ENCODE data around the gene MSTO1. TPM values are rescaled to one million over a fixed set of nuclear protein-coding genes. Genes with fewer than 3 reads are reported as not detected.
"Not testable (repeated sequence)": the region's sequence is repeated elsewhere in the genome, so short reads cannot be mapped to it uniquely, and the experiment has no call there.

Gene MSTO1
- total RNA-seq (10 to 100 TPM; 47.6 to 96.2 (median 92.9) TPM), total RNA-seq (14.3 to 60.8 (median 24.9) reads per million in 29 experiments)
- 41.1 TPM for total RNA-seq (2013)

GRCh38 chr1:155609515-155610256, at the start of gene MSTO1:
Gene MSTO1, plus strand, starts transcription at chr1:155610218. Its CDS starts 31 bp downstream, at chr1:155610249.
- DNase-seq, result peak; percentile 76 to 94 (median 89)
- H3K36me3 ChIP-seq (ENCODE audit: control insufficient read depth in 2 of 2, extremely low read depth in 1 of 2, insufficient read depth in 1 of 2, low read length in 1 of 2), result peaks cover 4 to 7% of the 10 kb centered on the region in 2 donors
- POLR2A ChIA-PET, result no interaction called here

GRCh38 chr1:155561779-155562580, 48.0 kb upstream of the MSTO1 start:
- WGBS (ENCODE audit: insufficient coverage), result 0% methylated on average over 45 of the region's 56 CpGs
- Mint-ChIP-seq H3K4me3 (peak overlapping the region; percentile 98 to 99 (median 99)), H3K4me1 (peaks cover 57 to 62% (median 61%) of the 10 kb centered on the region in 3 donors), H3K27ac (peak overlapping the region; percentile 92)
- H3K9me3 ChIP-seq; CTCF ChIA-PET; H3K27me3 Mint-ChIP-seq; H3K9me3 Mint-ChIP-seq; POLR2A ChIA-PET; H3K27me3 ChIP-seq (replicated peaks in 1 of 2; ENCODE audit: control insufficient read depth in 2 of 2, extremely low read depth in 1 of 2, insufficient read depth in 2 of 2, low read length in 1 of 2); H3K36me3 Mint-ChIP-seq; H3K36me3 ChIP-seq (ENCODE audit: control insufficient read depth in 2 of 2, extremely low read depth in 1 of 2, insufficient read depth in 1 of 2, low read length in 1 of 2): not testable (repeated sequence)
- DNase-seq (peak in 34 of 35 experiments; percentile 23 to 78 (median 59)), ATAC-seq (replicated peaks in 1 of 4) (peak; percentile 40 to 53 (median 47))
- H3K27ac ChIP-seq (ENCODE audit: low read length), result peak overlapping the region; percentile 92
- H3K4me1 ChIP-seq (ENCODE audit: control insufficient read depth in 1 of 2, extremely low read depth in 1 of 2, insufficient read depth in 2 of 2, low read length in 2 of 2), result peaks cover 17 to 38% of the 10 kb centered on the region in 2 experiments
- H3K4me3 ChIP-seq (ENCODE audit: control insufficient read depth in 1 of 2, extremely low read depth in 1 of 2, low read length in 1 of 2), result peak overlapping the region; percentile 88 to 95

More at GRCh38 chr1:155609515-155610256, at the start of gene MSTO1:
- H3K4me1 Mint-ChIP-seq, result peaks cover 5 to 7% (median 6%) of the 10 kb centered on the region in 3 donors
- H3K27me3 ChIP-seq (replicated peaks in 1 of 2; ENCODE audit: control insufficient read depth in 2 of 2, extremely low read depth in 1 of 2, insufficient read depth in 2 of 2, low read length in 1 of 2), result no peaks in the 10 kb centered on the region
- peak within 1 kb of the TSS; percentile 88 to 91 for H3K27ac Mint-ChIP-seq
- H3K9me3 ChIP-seq, result no peaks in the 10 kb centered on the region
- ATAC-seq (replicated peaks in 1 of 4), result peak; percentile 93 to 98 (median 96)
- WGBS (ENCODE audit: insufficient coverage), result 0% methylated on average over 23 of the region's 47 CpGs
- peak within 1 kb of the TSS; percentile 55 for H3K27ac ChIP-seq (ENCODE audit: low read length)
- H3K4me1 ChIP-seq (ENCODE audit: control insufficient read depth in 1 of 2, extremely low read depth in 1 of 2, insufficient read depth in 2 of 2, low read length in 2 of 2), result peaks cover 3 to 4% of the 10 kb centered on the region in 2 experiments
- CTCF ChIA-PET, result no interaction called here
- H3K27me3 Mint-ChIP-seq, result no peaks in the 10 kb centered on the region
- H3K4me3 ChIP-seq (ENCODE audit: control insufficient read depth in 1 of 2, extremely low read depth in 1 of 2, low read length in 1 of 2), result peak within 1 kb of the TSS; percentile 57 to 89
- H3K4me3 Mint-ChIP-seq, result peak within 1 kb of the TSS; percentile 88 to 97 (median 92)
- H3K9me3 Mint-ChIP-seq, result no peaks in the 10 kb centered on the region
- peaks cover 11% of the 10 kb centered on the region for H3K36me3 Mint-ChIP-seq

- peak; percentile 79 to 85 (median 82) for ATAC-seq (replicated peaks in 1 of 4)
Observed at GRCh38 chr1:155562581-155563376, 47.2 kb upstream of the MSTO1 start, which contains the start of gene ASH1L. Gene ASH1L, minus strand, starts transcription at chr1:155562803. Its CDS starts 41,284 bp downstream, at chr1:155521519.

GRCh38 chr1:155563377-155564022, 46.5 kb upstream of the MSTO1 start:
- ChIA-PET POLR2A (interaction anchor here (0.6 to 0.7 kb wide), 2 partner anchors 37 to 1402 kb away, joined by 4 to 6 read pairs; no protein-coding TSS in a partner anchor), CTCF (interaction anchor here in 1 of 2 donors (0.6 kb wide), 2 partner anchors 28 to 45 kb away, joined by 3 read pairs; no protein-coding TSS in a partner anchor)
- Mint-ChIP-seq H3K27ac (peak overlapping the region; percentile 99), H3K4me3 (peak overlapping the region; percentile 98 to 99 (median 99)), H3K4me1 (peaks cover 48 to 54% (median 51%) of the 10 kb centered on the region in 3 donors)
- ATAC-seq (replicated peaks in 1 of 4) (peak; percentile 4 to 8 (median 6)), DNase-seq (peak in 1 of 35 experiments; percentile 20)
- H3K9me3 Mint-ChIP-seq; H3K36me3 ChIP-seq (ENCODE audit: control insufficient read depth in 2 of 2, extremely low read depth in 1 of 2, insufficient read depth in 1 of 2, low read length in 1 of 2); H3K36me3 Mint-ChIP-seq; H3K27me3 ChIP-seq (replicated peaks in 1 of 2; ENCODE audit: control insufficient read depth in 2 of 2, extremely low read depth in 1 of 2, insufficient read depth in 2 of 2, low read length in 1 of 2); H3K9me3 ChIP-seq; H3K27me3 Mint-ChIP-seq: not testable (repeated sequence)
- H3K4me1 ChIP-seq (ENCODE audit: control insufficient read depth in 1 of 2, extremely low read depth in 1 of 2, insufficient read depth in 2 of 2, low read length in 2 of 2), result peaks cover 15 to 30% of the 10 kb centered on the region in 2 experiments
- H3K27ac ChIP-seq (ENCODE audit: low read length), result peak overlapping the region; percentile 92
- H3K4me3 ChIP-seq (ENCODE audit: control insufficient read depth in 1 of 2, extremely low read depth in 1 of 2, low read length in 1 of 2), result peak overlapping the region; percentile 93 to 95
- 0% methylated on average over 3 of the region's 19 CpGs for WGBS (ENCODE audit: insufficient coverage)

More at GRCh38 chr1:155562581-155563376, 47.2 kb upstream of the MSTO1 start, which contains the start of gene ASH1L:
- Histone ChIP-seq H3K4me1 (ENCODE audit: control insufficient read depth in 1 of 2, extremely low read depth in 1 of 2, insufficient read depth in 2 of 2, low read length in 2 of 2) (peaks cover 16 to 34% of the 10 kb centered on the region in 2 experiments), H3K36me3 (ENCODE audit: control insufficient read depth in 2 of 2, extremely low read depth in 1 of 2, insufficient read depth in 1 of 2, low read length in 1 of 2) (peaks cover 0 to 2% of the 10 kb centered on the region in 2 donors), H3K4me3 (ENCODE audit: control insufficient read depth in 1 of 2, extremely low read depth in 1 of 2, low read length in 1 of 2) (peak within 1 kb of the TSS; percentile 93 to 95), H3K9me3 (no peaks in the 10 kb centered on the region), H3K27me3 (replicated peaks in 1 of 2; ENCODE audit: control insufficient read depth in 2 of 2, extremely low read depth in 1 of 2, insufficient read depth in 2 of 2, low read length in 1 of 2) (no peaks in the 10 kb centered on the region), H3K27ac (ENCODE audit: low read length) (peak within 1 kb of the TSS; percentile 92)
- peaks cover 54 to 58% (median 58%) of the 10 kb centered on the region in 3 donors for H3K4me1 Mint-ChIP-seq
- peak within 1 kb of the TSS; percentile 99 for H3K27ac Mint-ChIP-seq
- ChIA-PET CTCF (interaction anchor here in 1 of 2 donors (0.6 kb wide), 2 partner anchors 29 to 45 kb away, joined by 3 read pairs; no protein-coding TSS in a partner anchor), POLR2A (interaction anchor here (0.6 to 0.7 kb wide), 2 partner anchors 38 to 1401 kb away, joined by 4 to 6 read pairs; no protein-coding TSS in a partner anchor)
- peak; percentile 79 to 96 (median 89) for DNase-seq
- peak within 1 kb of the TSS; percentile 98 to 99 (median 99) for H3K4me3 Mint-ChIP-seq
- H3K9me3 Mint-ChIP-seq, result no peaks in the 10 kb centered on the region
- H3K36me3 Mint-ChIP-seq, result peaks cover 7% of the 10 kb centered on the region
- no peaks in the 10 kb centered on the region for H3K27me3 Mint-ChIP-seq
- WGBS (ENCODE audit: insufficient coverage), result under 1% methylated on average over 69 of the region's 87 CpGs

GRCh38 chr1:155569988-155570592, 39.9 kb upstream of the MSTO1 start:
- H3K27ac Mint-ChIP-seq, result no peak overlapping the region
- peak in 1 of 35 experiments; percentile 5 for DNase-seq
- H3K9me3 Mint-ChIP-seq, result no peaks in the 10 kb centered on the region
- Histone ChIP-seq H3K27me3 (replicated peaks in 1 of 2; ENCODE audit: control insufficient read depth in 2 of 2, extremely low read depth in 1 of 2, insufficient read depth in 2 of 2, low read length in 1 of 2) (no peaks in the 10 kb centered on the region), H3K4me1 (ENCODE audit: control insufficient read depth in 1 of 2, extremely low read depth in 1 of 2, insufficient read depth in 2 of 2, low read length in 2 of 2) (peaks cover 0 to 7% of the 10 kb centered on the region in 2 experiments), H3K27ac (ENCODE audit: low read length) (no peak overlapping the region), H3K36me3 (ENCODE audit: control insufficient read depth in 2 of 2, extremely low read depth in 1 of 2, insufficient read depth in 1 of 2, low read length in 1 of 2) (peaks cover 2 to 20% of the 10 kb centered on the region in 2 donors), H3K4me3 (ENCODE audit: control insufficient read depth in 1 of 2, extremely low read depth in 1 of 2, low read length in 1 of 2) (no peak overlapping the region), H3K9me3 (no peaks in the 10 kb centered on the region)
- H3K36me3 Mint-ChIP-seq, result peaks cover 17% of the 10 kb centered on the region
- no peak for ATAC-seq (replicated peaks in 1 of 4)
- ChIA-PET POLR2A (interaction anchor here in 1 of 2 donors (0.6 to 0.9 kb wide), 2 partner anchors 44 to 436 kb away, joined by 3 to 4 read pairs; no protein-coding TSS in a partner anchor), CTCF (interaction anchor here in 1 of 2 donors (0.6 to 0.7 kb wide), 2 partner anchors 27 to 975 kb away, joined by 3 to 6 read pairs; no protein-coding TSS in a partner anchor)
- WGBS (ENCODE audit: insufficient coverage), result 80% methylated on average over 1 of the region's 6 CpGs
- H3K4me3 Mint-ChIP-seq, result no peak overlapping the region
- no peaks in the 10 kb centered on the region for H3K27me3 Mint-ChIP-seq
- H3K4me1 Mint-ChIP-seq, result peaks cover 21 to 33% (median 30%) of the 10 kb centered on the region in 3 donors

Measured in T-cell (primary cell).